Parathyroid adenoma (tissue), 2 donors: Measurements from ENCODE around the gene CPA4.

Experiments
- H2AFZ ChIP-seq: fragments of 300-600 bp; sonication (generic); one replicate; pipeline ENCODE4 v1.7.0; 2017; ENCODE audit warnings: antibody characterized with exemption, mild to moderate bottlenecking
- H3K27ac ChIP-seq: fragments of 300-600 bp; sonication (generic); one replicate; pipeline ENCODE4 v1.7.0; 2017
- H3K27me3 ChIP-seq: fragments of 300-600 bp; sonication (generic); one replicate; pipeline ENCODE4 v1.7.0; 2017; ENCODE audit warnings: low read length; ENCODE audit not compliant: control insufficient read depth, insufficient read depth
- H3K36me3 ChIP-seq: fragments of 300-600 bp; sonication (generic); one replicate; pipeline ENCODE4 v1.7.0; 2017; ENCODE audit warnings: low read length; ENCODE audit not compliant: control insufficient read depth, insufficient read depth
- H3K4me1 ChIP-seq: fragments of 300-600 bp; sonication (generic); one replicate; pipeline ENCODE4 v1.7.0; 2017; ENCODE audit warnings: control low read depth
- H3K4me2 ChIP-seq: fragments of 300-600 bp; sonication (generic); one replicate; pipeline ENCODE4 v1.7.0; 2017; ENCODE audit warnings: low read length
- H3K4me3 ChIP-seq: fragments of 300-600 bp; sonication (generic); one replicate; pipeline ENCODE4 v1.7.0; 2017; ENCODE audit warnings: low read depth, low read length
- H3K79me2 ChIP-seq: fragments of 300-600 bp; sonication (generic); one replicate; pipeline ENCODE4 v1.7.0; 2017; ENCODE audit warnings: control low read depth
- H3K9ac ChIP-seq: fragments of 300-600 bp; sonication (generic); one replicate; pipeline ENCODE4 v1.7.0; 2017; ENCODE audit warnings: mild to moderate bottlenecking
- H3K9me3 ChIP-seq: fragments of 300-600 bp; sonication (generic); one replicate; pipeline ENCODE4 v1.7.0; 2017; ENCODE audit warnings: low read length; ENCODE audit not compliant: control insufficient read depth
- CTCF ChIP-seq: fragments of 300-600 bp; sonication (generic); IDR thresholded peaks from one replicate; pipeline ENCODE4 v1.7.0; 2017; ENCODE audit warnings: antibody characterized with exemption, mild to moderate bottlenecking
- donor health status: primary hyperparathyroidism.

The CPA4 gene

GRCh38 chr7:130275826-130276297, 17.1 kb upstream of the CPA4 start:
- Histone ChIP-seq H3K9me3 (no peaks in the 10 kb centered on the region), H3K4me2 (no peak overlapping the region), H3K9ac (no peak overlapping the region), H3K36me3 (no peaks in the 10 kb centered on the region), H3K4me1 (no peaks in the 10 kb centered on the region), H3K27ac (no peak overlapping the region), H3K79me2 (no peaks in the 10 kb centered on the region), H3K27me3 (no peaks in the 10 kb centered on the region), H3K4me3 (no peak overlapping the region), H2AFZ (no peak overlapping the region)
- TF ChIP-seq CTCF, result no peak

GRCh38 chr7:130276796-130277762, 15.9 kb upstream of the CPA4 start:
- Histone ChIP-seq H3K9ac (no peak overlapping the region), H2AFZ (no peak overlapping the region), H3K9me3 (no peaks in the 10 kb centered on the region), H3K36me3 (no peaks in the 10 kb centered on the region), H3K4me1 (no peaks in the 10 kb centered on the region), H3K27me3 (no peaks in the 10 kb centered on the region), H3K27ac (no peak overlapping the region), H3K4me2 (no peak overlapping the region), H3K4me3 (no peak overlapping the region), H3K79me2 (no peaks in the 10 kb centered on the region)
- TF ChIP-seq CTCF, result no peak

- Histone ChIP-seq H3K4me3 (no peak overlapping the region), H3K9ac (no peak overlapping the region)
Measured at GRCh38 chr7:130277763-130278643, 15.0 kb upstream of the CPA4 start.

GRCh38 chr7:130278860-130279259, 14.1 kb upstream of the CPA4 start:
- Histone ChIP-seq H3K27me3 (no peaks in the 10 kb centered on the region), H3K4me2 (no peak overlapping the region)

More at GRCh38 chr7:130277763-130278643, 15.0 kb upstream of the CPA4 start:
- no peak for TF ChIP-seq CTCF
- no peak overlapping the region for H3K4me2 ChIP-seq
- no peak overlapping the region for H2AFZ ChIP-seq
- no peaks in the 10 kb centered on the region for H3K36me3 ChIP-seq
- no peaks in the 10 kb centered on the region for H3K79me2 ChIP-seq
- H3K9me3 ChIP-seq, result no peaks in the 10 kb centered on the region
- no peak overlapping the region for H3K27ac ChIP-seq
- no peaks in the 10 kb centered on the region for H3K27me3 ChIP-seq
- no peaks in the 10 kb centered on the region for H3K4me1 ChIP-seq

More at GRCh38 chr7:130278860-130279259, 14.1 kb upstream of the CPA4 start:
- H3K9me3 ChIP-seq, result no peaks in the 10 kb centered on the region
- H3K79me2 ChIP-seq, result no peaks in the 10 kb centered on the region
- H3K36me3 ChIP-seq, result no peaks in the 10 kb centered on the region
- TF ChIP-seq CTCF, result no peak
- no peak overlapping the region for H2AFZ ChIP-seq
- H3K9ac ChIP-seq, result no peak overlapping the region
- no peak overlapping the region for H3K27ac ChIP-seq
- H3K4me3 ChIP-seq, result no peak overlapping the region
- H3K4me1 ChIP-seq, result no peaks in the 10 kb centered on the region
